HK-2 (cell line): Measurements from ENCODE around the gene TNRC18.
"Not testable (repeated sequence)": the region's sequence is repeated elsewhere in the genome, so short reads cannot be mapped to it uniquely, and the experiment has no call there.

Source experiments
- DNase-seq: peaks from one replicate; pipeline ENCODE4 v3.0.0-alpha.2; 2018; ENCODE audit not compliant: unreplicated experiment

Gene TNRC18

GRCh38 chr7:5273831-5274405, 149.7 kb downstream of the TNRC18 start:
- DNase-seq = not testable (repeated sequence)

- no peak for DNase-seq
These were observed 152.8 kb downstream of the TNRC18 start for GRCh38 chr7:5270788-5271187.

GRCh38 chr7:5269992-5270657, 153.5 kb downstream of the TNRC18 start:
- DNase-seq = not testable (repeated sequence)

- DNase-seq = not testable (repeated sequence)
These were observed 155.8 kb downstream of the TNRC18 start for GRCh38 chr7:5267829-5268228.

- no peak for DNase-seq
These were observed 157.2 kb downstream of the TNRC18 start for GRCh38 chr7:5266191-5267028.

GRCh38 chr7:5265320-5266190, 158.1 kb downstream of the TNRC18 start:
- DNase-seq = no peak

- not testable (repeated sequence) for DNase-seq
These were observed 160.6 kb downstream of the TNRC18 start for GRCh38 chr7:5263066-5263465.

- DNase-seq = not testable (repeated sequence)
These were observed 163.0 kb downstream of the TNRC18 start for GRCh38 chr7:5260530-5261068.
